ENCODE measurements around the gene RAB21.
"Not testable (repeated sequence)": the region's sequence is repeated elsewhere in the genome, so short reads cannot be mapped to it uniquely, and the experiment has no call there.

Gene RAB21

GRCh38 chr12:71749666-71750065, 5.0 kb upstream of the RAB21 start:
- DNase-seq (ENCODE audit: low read depth in 2 of 3, low spot score in 1 of 3), result no peak

DNA sequence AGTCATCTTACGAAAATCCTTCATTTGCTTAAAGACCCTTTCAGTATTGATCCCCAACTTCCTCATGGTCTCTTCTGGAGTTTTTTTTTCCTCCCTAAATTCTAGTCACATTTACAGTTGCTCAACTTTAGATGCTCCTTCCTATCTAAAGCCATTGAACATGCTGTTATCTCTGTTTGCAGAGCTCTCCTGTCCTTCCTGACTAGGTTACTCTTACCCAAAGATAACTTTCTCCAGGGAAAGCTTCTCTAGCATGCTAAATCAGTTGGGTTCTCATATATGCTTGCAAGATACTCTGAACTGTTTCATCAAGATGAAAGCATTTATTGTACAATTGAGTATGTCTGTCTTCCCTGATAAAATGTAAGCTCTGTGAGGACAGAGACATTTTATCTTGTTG, 1.8 kb upstream of the RAB21 start:
- no peak for DNase-seq (ENCODE audit: low read depth in 2 of 3, low spot score in 1 of 3)

DNA sequence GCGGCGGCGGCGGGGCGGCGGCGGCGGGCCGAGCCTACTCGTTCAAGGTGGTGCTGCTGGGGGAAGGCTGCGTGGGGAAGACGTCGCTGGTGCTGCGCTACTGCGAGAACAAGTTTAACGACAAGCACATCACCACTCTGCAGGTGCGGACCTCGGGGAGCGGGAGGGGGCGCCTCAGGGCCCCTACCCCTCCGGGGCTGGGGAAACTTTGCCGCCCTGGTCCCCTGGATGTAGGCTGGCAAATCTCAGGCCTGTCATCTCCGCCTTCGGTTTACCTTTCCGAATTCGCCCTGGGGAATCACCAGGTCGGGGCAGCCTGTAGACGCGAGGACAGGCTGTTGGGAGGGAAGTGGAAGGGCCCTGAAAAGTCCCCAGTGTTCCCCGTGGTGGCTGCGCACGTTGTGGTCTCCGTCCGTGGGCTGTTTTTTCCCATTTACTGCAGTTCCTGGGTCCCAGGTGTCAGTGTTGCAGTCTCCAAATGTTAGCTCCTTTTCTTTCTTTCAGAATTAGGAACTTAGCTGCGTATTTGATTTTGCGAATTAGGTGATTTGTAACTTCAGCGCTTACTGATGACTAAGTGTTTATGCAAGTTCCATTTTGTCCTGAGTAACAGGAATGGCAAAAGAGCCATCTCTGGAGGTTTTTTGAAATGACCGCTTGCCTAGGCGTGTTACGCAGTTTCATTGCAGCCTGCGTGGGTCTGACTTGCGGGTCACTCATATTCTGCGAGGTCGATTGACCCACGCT, 656 bp downstream of the RAB21 start:
- DNase-seq (ENCODE audit: low read depth in 2 of 3, low spot score in 1 of 3), result peak; percentile 34 to 52 (median 44)

- DNase-seq (ENCODE audit: low read depth in 2 of 3, low spot score in 1 of 3), result no peak
Observed at GRCh38 chr12:71756054-71756690, 1.5 kb downstream of the RAB21 start.

DNA sequence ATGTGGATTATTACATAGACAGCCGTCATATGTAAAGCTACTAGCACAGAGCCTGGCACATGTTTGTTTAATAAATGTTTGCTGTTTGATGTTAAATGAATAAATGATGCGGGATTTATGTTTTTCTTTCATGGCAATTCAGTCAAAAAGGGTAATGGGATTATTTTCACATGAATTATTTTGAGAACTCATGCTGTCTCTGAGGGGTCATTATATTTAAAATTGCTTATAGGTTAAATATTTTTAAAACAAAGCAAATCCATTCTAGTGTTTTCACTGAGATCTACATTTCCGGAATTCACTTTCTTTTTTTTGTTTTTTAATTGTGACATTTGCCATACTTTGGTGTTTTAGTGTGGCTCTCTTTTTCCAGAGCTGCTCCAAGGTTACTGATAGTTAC, 5.3 kb downstream of the RAB21 start:
- DNase-seq (ENCODE audit: low read depth in 2 of 3, low spot score in 1 of 3), result no peak

- no peak for DNase-seq (ENCODE audit: low read depth in 2 of 3, low spot score in 1 of 3)
Observed at GRCh38 chr12:71760471-71760870, 5.8 kb downstream of the RAB21 start.

DNA sequence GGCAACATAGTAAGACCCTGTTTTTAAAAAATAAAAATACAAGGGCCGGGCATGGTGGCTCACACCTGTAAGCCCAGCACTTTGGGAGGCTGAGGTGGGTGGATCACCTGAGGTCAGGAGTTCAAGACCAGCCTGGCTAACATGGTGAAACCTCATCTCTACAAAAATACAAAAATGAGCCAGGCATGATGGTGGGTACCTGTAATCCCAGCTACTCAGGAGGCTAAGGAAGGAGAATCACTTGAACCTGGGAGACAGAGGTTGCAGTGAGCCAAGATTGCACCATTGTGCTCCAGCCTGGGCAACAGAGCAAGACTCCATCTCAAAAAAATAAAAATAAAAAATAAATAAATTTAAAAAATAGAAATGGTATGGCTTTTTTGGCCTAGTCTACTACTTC, 6.7 kb downstream of the RAB21 start:
- DNase-seq (ENCODE audit: low read depth in 2 of 3, low spot score in 1 of 3), result not testable (repeated sequence)

DNA sequence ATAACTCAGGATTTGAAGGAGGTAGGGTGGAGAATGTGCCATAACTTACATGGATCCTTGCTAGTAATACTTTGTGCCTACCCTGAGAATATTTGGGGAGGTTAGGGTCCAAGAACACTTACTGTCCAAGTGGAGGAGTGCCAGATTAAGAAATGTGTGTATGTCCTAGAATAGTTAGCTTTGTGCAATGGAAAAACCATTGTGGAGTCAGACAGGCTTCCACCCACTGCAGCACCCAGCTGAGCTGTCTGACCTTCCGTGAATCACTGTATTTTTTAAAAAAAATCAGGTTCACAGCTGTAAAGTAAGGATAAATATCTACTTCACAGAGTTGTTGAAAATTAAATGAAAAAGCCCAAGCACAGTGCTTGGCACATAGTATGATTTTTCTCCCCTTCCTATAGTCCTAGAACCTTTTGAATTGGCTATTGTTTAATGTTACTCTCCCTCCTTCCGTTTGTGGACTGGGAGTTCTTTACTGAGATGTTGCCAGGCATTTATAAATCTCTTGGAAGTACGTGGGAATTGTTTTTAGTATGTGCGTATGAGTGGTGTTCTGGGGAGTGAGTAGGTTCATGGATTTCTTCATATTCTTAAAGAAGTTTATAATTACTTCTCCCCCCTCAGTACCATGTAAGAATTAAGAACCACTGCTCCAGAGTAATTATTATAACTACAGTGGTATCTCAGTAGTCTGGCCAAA, 9.2 kb downstream of the RAB21 start:
- DNase-seq (ENCODE audit: low read depth in 2 of 3, low spot score in 1 of 3), result no peak

- DNase-seq (ENCODE audit: low read depth in 2 of 3, low spot score in 1 of 3), result no peak
Observed at GRCh38 chr12:71764587-71765321, 10.1 kb downstream of the RAB21 start.

DNA sequence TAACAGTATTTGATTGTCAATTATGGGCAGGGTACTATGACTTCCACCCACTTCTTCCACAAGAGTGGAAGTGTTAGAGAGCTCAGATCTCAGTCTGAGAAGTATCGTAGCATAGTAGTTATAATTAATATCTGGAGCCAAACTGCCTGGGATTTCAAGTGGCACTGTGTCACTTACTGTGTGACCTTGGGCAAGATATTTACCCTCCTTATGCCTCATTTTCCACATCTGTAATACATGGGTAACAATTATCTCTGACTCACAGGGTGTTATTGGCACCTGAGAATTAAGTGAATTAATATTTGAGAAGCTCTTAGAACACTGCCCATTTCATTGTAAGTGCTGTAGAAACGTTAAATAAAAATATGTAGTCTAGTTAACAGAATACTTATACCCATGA, 11.5 kb downstream of the RAB21 start:
- no peak for DNase-seq (ENCODE audit: low read depth in 2 of 3, low spot score in 1 of 3)

- no peak for DNase-seq (ENCODE audit: low read depth in 2 of 3, low spot score in 1 of 3)
Observed at GRCh38 chr12:71767183-71767582, 12.5 kb downstream of the RAB21 start.

GRCh38 chr12:71768900-71769299, 14.2 kb downstream of the RAB21 start:
- no peak for DNase-seq (ENCODE audit: low read depth in 2 of 3, low spot score in 1 of 3)

DNA sequence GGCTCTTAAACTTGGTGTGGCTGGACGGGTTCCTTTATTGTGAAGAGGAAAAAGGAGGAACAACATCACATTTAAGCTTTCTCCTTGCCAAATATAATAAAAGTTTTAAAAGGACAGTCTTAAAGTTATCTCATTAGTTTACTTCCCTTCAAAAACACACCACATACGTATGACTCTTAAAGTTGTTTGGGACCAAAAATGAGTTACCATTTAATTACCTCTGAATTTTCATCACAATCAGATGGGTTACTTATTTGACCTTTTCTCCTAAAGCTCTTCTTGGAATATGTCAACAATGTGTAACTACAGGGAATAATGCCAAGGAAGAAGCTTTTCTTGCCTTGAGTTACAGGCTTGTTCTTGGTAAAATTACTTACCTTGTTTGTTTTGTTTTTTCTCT, 16.4 kb downstream of the RAB21 start:
- DNase-seq (ENCODE audit: low read depth in 2 of 3, low spot score in 1 of 3), result no peak

- DNase-seq (ENCODE audit: low read depth in 2 of 3, low spot score in 1 of 3), result no peak
Observed at GRCh38 chr12:71772735-71773134, 18.1 kb downstream of the RAB21 start.

GRCh38 chr12:71780237-71780822, 25.7 kb downstream of the RAB21 start:
- DNase-seq (ENCODE audit: low read depth in 2 of 3, low spot score in 1 of 3), result peak in 2 of 3 donors; percentile 10 to 14

DNA sequence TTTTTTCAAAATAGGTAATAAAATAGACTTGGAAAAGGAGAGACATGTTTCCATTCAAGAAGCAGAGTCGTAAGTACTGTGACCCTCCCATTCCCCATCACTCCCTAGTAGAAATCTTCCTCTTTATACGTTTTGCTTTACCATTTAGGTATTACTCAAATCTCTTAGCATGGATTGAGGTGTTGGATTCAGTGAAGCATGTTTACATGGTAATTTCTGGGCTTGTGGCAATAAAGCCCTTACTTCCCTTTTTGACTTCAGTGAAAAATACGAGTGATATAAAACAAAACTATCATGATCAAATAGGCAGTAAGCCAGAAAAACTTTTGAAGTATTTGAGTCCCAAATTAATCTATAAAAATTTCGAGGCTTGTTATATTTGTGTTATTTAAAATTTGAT, 27.4 kb downstream of the RAB21 start:
- DNase-seq (ENCODE audit: low read depth in 2 of 3, low spot score in 1 of 3), result no peak

DNA sequence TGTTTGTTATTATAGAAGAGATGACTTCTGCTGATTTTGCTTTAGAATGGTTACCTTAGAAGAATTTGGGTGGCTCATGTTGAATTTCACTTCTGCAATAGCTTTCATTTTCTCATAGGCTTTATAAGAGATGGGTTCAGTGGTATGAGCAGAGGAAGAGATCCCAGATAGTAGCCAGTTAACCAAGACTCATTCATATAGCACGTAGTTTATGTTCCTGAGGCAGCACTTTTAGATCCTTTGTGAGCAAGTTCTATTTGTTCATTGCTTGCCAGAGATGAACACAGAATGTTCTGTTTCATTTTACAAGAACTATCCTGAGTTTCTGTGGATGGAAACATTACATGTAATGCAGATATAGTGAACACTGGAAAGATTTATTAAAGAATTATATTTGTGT, 32.2 kb downstream of the RAB21 start:
- DNase-seq (ENCODE audit: low read depth in 2 of 3, low spot score in 1 of 3), result no peak

DNA sequence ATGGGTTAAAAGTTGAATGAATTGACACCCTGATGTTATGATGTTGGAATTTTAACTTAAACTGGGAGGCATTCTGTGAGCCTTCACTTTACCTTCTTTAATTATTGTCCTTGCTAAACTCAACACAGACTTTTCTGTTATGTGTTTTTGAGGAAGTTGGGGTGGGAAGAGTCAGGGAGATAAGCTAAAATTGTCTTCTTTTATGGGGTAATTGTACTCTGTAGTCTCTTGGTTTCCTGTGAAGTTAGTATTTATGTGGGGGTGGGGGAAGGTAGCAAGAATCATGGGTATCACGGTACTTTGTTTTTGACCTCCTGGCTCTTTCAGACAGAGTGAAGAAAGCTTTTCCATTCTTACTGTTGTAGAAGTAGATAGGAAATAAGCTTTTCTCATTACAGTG, 32.9 kb downstream of the RAB21 start:
- no peak for DNase-seq (ENCODE audit: low read depth in 2 of 3, low spot score in 1 of 3)

DNA sequence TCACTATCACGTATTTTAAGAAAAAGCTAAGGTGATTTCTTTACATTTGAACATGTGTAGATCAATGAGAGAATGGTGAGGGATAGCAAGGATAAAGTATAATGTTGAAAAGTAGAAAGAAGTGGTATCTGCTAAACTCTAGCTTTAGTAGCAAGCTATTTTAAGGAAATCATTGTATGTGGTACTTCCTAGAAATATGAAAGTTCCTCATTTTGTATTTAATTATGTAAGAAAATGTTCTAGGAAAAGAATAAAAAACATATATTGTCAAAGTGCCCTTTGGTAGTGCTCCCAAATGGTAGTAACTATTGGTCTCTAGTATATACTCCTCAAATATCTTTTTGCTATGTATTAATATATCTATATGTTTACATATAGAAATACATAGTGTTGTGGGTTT, 35.7 kb downstream of the RAB21 start:
- no peak for DNase-seq (ENCODE audit: low read depth in 2 of 3, low spot score in 1 of 3)

DNA sequence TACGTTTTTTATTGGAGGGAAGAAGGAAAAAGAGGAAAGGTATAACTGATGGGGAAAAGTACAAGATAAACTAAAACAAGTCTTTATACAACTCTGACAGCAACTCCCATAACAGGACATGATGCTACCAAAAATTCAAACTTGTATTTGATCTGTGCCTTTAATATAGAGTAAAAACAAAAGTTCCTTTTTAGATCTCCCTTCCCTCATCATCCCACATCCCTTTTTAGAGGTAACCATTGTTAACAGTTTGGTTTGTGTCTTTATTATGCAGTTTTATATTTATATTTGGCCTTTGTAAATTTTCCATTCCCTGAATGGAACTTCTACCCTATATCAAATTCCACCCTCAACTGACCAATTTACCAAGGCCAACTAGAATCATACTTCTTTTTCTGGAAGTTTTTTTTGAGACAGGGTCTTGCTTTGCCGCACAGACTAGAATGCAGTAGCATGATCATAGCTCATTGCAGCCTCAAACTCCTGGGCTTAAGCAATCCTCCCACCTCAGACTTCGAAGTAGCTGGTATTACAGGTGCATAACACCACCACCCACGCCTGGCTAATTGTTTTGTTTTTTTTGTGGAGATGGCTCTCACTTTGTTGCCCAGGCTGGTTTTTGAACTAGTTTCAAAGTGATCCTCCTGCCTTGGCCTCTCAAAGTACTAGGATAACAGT, 36.9 kb downstream of the RAB21 start:
- no peak for DNase-seq (ENCODE audit: low read depth in 2 of 3, low spot score in 1 of 3)

DNA sequence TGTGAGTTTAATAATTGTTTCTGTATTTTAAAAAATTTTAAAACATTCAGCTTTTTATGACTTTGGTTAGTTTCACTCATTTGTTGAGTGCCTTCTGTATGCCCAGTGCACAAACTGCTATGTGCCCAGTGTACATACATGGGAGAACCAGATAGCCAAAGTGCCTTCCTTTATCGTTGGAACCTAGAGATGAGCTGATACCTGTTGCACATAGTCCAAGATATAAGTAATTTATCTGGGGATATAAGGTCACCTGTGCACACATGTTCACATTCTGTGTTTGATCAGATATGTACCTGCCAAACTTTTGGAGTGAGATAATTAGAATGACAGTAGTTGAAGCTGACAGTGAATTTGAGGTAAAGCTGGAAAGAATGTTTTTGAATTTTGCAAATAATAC, 37.9 kb downstream of the RAB21 start:
- DNase-seq (ENCODE audit: low read depth in 2 of 3, low spot score in 1 of 3), result no peak

Measured in stimulated activated CD4-positive, alpha-beta T cell treated with anti-CD3 and anti-CD28 coated beads, Interleukin-12 subunit alpha, Interleukin-12 subunit beta, amount 100 ng/mL, for 48 hours (primary cell).